Osteoblast (primary cell): ENCODE data around the gene P4HA3. TPM values are rescaled to one million over a fixed set of nuclear protein-coding genes. Genes with fewer than 3 reads are reported as not detected.

ENCODE experiments used
- DNase-seq: peaks from one replicate; pipeline ENCODE4 v3.0.0; 2011; ENCODE audit warnings: low spot score, mixed read lengths; ENCODE audit not compliant: insufficient read length; ENCODE audit errors: missing footprints
- H2AFZ ChIP-seq: 2 replicates; pipeline ENCODE4 v1.6.0; 2011; ENCODE audit warnings: mild to moderate bottlenecking, low read length
- H3K27ac ChIP-seq: 2 replicates; pipeline ENCODE4 v1.5.1; 2011; ENCODE audit warnings: mild to moderate bottlenecking, low read depth, low read length, moderate library complexity
- H3K27me3 ChIP-seq: 2 replicates; pipeline ENCODE4 v1.6.0; 2012; ENCODE audit warnings: mild to moderate bottlenecking, control low read depth, inconsistent platforms, low read length, moderate library complexity; ENCODE audit not compliant: insufficient read depth
- H3K36me3 ChIP-seq: 2 replicates; pipeline ENCODE4 v1.5.1; 2011; ENCODE audit warnings: mild to moderate bottlenecking, low read length, control low read depth, moderate library complexity; ENCODE audit not compliant: insufficient read depth
- H3K4me1 ChIP-seq: 2 replicates; pipeline ENCODE4 v1.5.1; 2011; ENCODE audit warnings: mild to moderate bottlenecking, low read length, control low read depth, moderate library complexity; ENCODE audit not compliant: insufficient read depth
- H3K4me2 ChIP-seq: 2 replicates; pipeline ENCODE4 v1.6.0; 2011; ENCODE audit warnings: mild to moderate bottlenecking, low read length; ENCODE audit not compliant: insufficient read depth
- H3K4me3 ChIP-seq: fragments of 200-600 bp; sonication (generic); 3 replicates; pipeline ENCODE4 v1.5.1; 2012; ENCODE audit warnings: mild to moderate bottlenecking, low read length, inconsistent platforms; ENCODE audit not compliant: insufficient read depth
- H3K79me2 ChIP-seq: 2 replicates; pipeline ENCODE4 v1.6.0; 2012; ENCODE audit warnings: mild to moderate bottlenecking, low read length, control low read depth, inconsistent platforms; ENCODE audit not compliant: insufficient read depth
- H3K9me3 ChIP-seq: 2 replicates; pipeline ENCODE4 v1.5.1; 2011; ENCODE audit warnings: low read depth, low read length, control low read depth
- H4K20me1 ChIP-seq: 2 replicates; pipeline ENCODE4 v1.6.0; 2012; ENCODE audit warnings: mild to moderate bottlenecking, low read length, control low read depth; ENCODE audit not compliant: insufficient read depth
- CTCF ChIP-seq: IDR thresholded peaks from 2 replicates; pipeline ENCODE4 v1.5.1; 2011; ENCODE audit warnings: mild to moderate bottlenecking, low read depth, low read length, moderate library complexity; ENCODE audit errors: extremely low read depth
- total RNA-seq: library from RNA; depleted of rRNA; stranded (reverse); fragments of >200 nt; gene quantifications from 2 replicates; pipeline ENCODE4 v1.2.3, GENCODE V29; 2012

P4HA3 gene
- total RNA-seq, 1 donor = 8.7 TPM

GRCh38 chr11:74299015-74299414 lies 12.4 kb downstream of the P4HA3 start:
- no peaks in the 10 kb centered on the region for H3K36me3 ChIP-seq
- TF ChIP-seq CTCF = no peak
- DNase-seq = no peak
- no peaks in the 10 kb centered on the region for H3K27me3 ChIP-seq
- H2AFZ ChIP-seq = no peak overlapping the region
- H3K4me2 ChIP-seq = no peak overlapping the region
- no peak overlapping the region for H3K4me3 ChIP-seq
- H3K27ac ChIP-seq = no peak overlapping the region
- no peaks in the 10 kb centered on the region for H3K4me1 ChIP-seq
- no peaks in the 10 kb centered on the region for H4K20me1 ChIP-seq
- no peaks in the 10 kb centered on the region for H3K9me3 ChIP-seq
- H3K79me2 ChIP-seq = no peaks in the 10 kb centered on the region

- H3K4me3 ChIP-seq = no peak overlapping the region
- TF ChIP-seq CTCF = no peak
- H3K4me1 ChIP-seq = no peaks in the 10 kb centered on the region
- no peaks in the 10 kb centered on the region for H3K9me3 ChIP-seq
- H3K36me3 ChIP-seq = no peaks in the 10 kb centered on the region
- no peak for DNase-seq
- no peaks in the 10 kb centered on the region for H4K20me1 ChIP-seq
- no peaks in the 10 kb centered on the region for H3K27me3 ChIP-seq
- H3K27ac ChIP-seq = no peak overlapping the region
- H3K79me2 ChIP-seq = no peaks in the 10 kb centered on the region
- H3K4me2 ChIP-seq = no peak overlapping the region
- no peak overlapping the region for H2AFZ ChIP-seq
Measured at GRCh38 chr11:74297484-74297883, 14.0 kb downstream of the P4HA3 start.

DNA sequence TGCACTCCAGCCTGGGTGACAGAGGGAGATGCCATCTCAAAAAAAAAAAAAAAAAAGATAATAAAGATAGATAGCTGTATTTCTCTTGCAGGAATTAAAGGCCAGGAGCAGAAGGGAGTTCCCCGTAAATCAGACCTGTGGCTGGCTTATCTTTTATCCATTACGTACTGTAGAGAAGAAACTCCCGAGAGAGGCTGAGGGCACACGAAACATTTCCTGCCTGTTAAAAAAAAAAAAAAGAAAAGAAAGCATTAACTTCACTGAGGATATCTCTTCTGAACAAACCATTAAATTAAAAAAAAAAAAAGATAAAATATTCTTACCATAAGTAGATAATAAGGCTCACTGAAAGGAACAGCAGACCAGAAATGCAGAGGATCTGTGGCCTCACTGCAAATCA lies 22.5 kb downstream of the P4HA3 start:
- Histone ChIP-seq H2AFZ (no peak overlapping the region), H3K36me3 (no peaks in the 10 kb centered on the region), H3K27ac (peak overlapping the region; percentile 76), H3K79me2 (no peaks in the 10 kb centered on the region), H3K4me2 (no peak overlapping the region), H4K20me1 (no peaks in the 10 kb centered on the region), H3K9me3 (no peaks in the 10 kb centered on the region), H3K4me1 (peaks cover 8% of the 10 kb centered on the region), H3K4me3 (no peak overlapping the region), H3K27me3 (no peaks in the 10 kb centered on the region)
- no peak for TF ChIP-seq CTCF
- no peak for DNase-seq

GRCh38 chr11:74288161-74288560 lies 23.3 kb downstream of the P4HA3 start:
- peaks cover 11% of the 10 kb centered on the region for H3K4me1 ChIP-seq
- no peaks in the 10 kb centered on the region for H3K27me3 ChIP-seq
- no peaks in the 10 kb centered on the region for H4K20me1 ChIP-seq
- H3K4me3 ChIP-seq = no peak overlapping the region
- peak overlapping the region; percentile 50 for H3K4me2 ChIP-seq
- H3K9me3 ChIP-seq = no peaks in the 10 kb centered on the region
- no peaks in the 10 kb centered on the region for H3K79me2 ChIP-seq
- TF ChIP-seq CTCF = no peak
- no peak overlapping the region for H2AFZ ChIP-seq
- peak overlapping the region; percentile 76 for H3K27ac ChIP-seq
- H3K36me3 ChIP-seq = no peaks in the 10 kb centered on the region
- peak; percentile 80 for DNase-seq
